Stimulated activated CD8-positive, alpha-beta memory T cell treated with anti-CD3 and anti-CD28 coated beads, Interleukin-15, amount 100 ng/mL, for 1 hour (primary cell): ENCODE measurements around the gene ISG15.

ENCODE experiments used
- DNase-seq: peaks from one replicate; pipeline ENCODE4 v3.0.0-alpha.2; 2020; ENCODE audit warnings: low read depth

ISG15 gene

DNA sequence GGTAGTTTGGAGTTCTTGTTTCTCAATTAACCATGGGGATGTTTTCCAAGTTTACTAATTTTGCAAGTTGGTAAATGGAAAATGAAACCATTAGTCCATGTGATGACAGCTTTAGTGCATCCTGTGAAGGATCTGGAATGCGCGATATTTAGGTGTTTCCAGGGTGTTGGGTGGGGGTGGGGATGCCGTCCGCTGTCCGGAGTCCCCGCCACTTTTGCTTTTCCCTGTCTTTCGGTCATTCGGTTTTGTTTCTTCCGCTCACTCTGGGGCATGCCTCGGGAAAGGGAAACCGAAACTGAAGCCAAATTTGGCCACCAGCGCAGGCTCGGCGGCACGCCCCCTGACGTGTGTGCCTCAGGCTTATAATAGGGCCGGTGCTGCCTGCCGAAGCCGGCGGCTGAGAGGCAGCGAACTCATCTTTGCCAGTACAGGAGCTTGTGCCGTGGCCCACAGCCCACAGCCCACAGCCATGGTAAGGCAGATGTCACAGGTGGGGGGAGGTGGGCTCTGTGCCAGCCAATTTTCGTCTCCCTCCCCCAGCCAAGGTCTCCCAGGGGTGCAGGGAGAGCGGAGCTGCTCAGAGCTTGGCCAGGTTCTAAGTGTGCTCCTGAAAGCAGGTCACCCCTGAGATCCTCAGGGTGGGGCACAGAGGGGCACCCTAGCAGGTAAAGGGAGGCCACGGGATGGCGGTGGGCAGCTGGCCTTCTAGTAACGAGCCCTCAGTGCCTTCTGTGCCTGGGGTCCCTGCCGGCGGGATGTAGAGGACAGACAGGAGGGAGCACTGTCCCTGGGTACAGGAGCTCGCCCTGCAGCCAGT is at the start of gene ISG15:
ISG15 (plus strand) TSS at position 393 of the 817 bp plus-strand sequence; CDS start at position 470, 77 bp downstream.
- DNase-seq, result peak; percentile 81

DNA sequence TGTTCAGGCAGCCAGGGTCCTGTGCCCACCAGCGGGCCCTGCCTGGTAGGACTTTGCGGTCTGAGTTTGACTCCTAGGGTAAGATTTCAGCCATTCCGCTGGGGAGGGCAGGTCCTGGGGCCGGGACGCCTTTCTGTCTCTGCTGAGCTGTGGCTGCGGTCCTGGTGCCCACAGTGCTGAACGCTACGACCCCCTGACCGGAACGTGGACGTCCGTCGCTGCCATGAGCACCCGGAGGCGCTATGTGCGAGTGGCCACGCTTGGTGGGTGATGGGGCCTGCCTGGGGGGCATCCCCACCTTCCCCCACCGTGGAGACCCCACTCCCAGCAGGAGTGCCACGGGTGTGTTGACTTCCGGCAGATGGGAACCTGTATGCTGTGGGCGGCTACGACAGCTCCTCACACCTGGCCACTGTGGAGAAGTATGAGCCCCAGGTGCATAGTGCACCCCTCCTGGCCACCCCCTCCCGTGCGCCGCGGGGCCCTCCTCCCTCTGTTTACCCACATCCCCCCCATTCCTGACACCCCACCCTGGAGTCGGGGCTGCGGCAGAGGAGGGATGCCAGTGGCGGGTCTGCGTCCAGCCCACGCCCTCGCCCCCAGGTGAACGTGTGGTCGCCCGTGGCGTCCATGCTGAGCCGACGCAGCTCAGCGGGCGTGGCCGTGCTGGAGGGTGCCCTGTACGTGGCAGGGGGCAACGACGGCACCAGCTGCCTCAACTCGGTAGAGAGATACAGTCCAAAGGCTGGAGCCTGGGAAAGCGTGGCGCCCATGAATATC is 49.4 kb upstream of the ISG15 start:
- DNase-seq, result no peak

DNA sequence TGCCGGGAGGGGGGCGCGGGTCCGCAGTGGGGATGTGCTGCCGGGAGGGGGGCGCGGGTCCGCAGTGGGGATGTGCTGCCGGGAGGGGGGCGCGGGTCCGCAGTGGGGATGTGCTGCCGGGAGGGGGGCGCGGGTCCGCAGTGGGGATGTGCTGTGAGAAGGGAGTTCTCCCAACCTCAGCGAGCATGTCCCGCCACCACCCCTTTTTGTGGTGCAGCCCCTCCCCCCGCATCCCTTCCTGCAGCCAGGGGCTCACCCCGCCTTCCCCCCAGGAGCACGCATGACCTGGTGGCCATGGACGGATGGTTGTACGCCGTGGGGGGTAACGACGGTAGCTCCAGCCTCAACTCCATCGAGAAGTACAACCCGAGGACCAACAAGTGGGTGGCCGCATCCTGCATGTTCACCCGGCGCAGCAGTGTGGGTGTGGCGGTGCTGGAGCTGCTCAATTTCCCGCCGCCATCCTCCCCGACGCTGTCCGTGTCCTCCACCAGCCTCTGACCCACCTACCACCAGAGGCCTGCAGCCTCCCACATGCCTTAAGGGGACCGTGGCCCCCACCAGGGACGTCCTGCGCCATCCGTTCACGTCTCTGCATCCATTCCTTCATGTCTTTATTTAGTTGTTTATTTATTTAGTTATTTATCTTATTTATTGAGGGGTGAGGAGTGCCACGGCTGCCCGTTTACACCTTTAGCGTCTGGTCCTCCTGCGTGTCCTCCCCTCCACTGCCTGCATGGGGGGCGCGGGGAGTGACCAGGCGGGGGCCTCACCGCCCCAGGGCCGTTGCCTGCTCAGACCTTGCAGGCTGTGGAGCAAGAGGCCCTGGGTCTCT is 48.4 kb upstream of the ISG15 start:
- no peak for DNase-seq

GRCh38 chr1:965526-966134 is 47.7 kb upstream of the ISG15 start:
- DNase-seq, result no peak

DNA sequence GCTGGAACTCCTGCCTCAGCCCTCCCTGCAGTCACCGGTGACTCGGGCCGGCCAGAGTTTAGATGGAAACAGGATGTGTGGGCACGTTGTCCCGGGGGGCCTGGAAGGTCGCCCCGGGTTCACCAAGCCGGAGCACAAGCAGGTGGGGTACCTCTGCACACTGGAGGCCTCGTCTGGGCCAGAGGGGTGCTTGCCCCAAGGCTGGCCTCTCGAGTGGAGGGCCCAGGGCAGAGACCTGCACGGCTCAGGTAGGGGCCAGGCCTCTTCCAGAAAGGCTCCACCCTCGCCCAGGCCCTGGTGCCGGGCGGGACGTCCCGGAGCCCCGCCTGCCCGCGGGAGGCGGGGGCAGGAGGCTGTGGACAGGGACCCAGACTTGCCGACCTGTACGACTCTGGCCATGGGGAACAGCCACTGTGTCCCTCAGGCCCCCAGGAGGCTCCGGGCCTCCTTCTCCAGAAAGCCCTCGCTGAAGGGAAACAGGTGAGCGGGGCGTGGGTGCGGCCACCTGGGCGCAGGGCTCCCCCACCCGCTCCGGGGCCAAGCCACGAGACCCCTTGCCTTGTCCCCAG is 47.1 kb upstream of the ISG15 start, which contains the start of gene PLEKHN1:
PLEKHN1 (plus strand) TSS at position 348 of the 569 bp plus-strand sequence; CDS start at position 398, 50 bp downstream.
- DNase-seq, result no peak

- peak; percentile 63 for DNase-seq
Observed at GRCh38 chr1:966704-967300, 46.5 kb upstream of the ISG15 start.

DNA sequence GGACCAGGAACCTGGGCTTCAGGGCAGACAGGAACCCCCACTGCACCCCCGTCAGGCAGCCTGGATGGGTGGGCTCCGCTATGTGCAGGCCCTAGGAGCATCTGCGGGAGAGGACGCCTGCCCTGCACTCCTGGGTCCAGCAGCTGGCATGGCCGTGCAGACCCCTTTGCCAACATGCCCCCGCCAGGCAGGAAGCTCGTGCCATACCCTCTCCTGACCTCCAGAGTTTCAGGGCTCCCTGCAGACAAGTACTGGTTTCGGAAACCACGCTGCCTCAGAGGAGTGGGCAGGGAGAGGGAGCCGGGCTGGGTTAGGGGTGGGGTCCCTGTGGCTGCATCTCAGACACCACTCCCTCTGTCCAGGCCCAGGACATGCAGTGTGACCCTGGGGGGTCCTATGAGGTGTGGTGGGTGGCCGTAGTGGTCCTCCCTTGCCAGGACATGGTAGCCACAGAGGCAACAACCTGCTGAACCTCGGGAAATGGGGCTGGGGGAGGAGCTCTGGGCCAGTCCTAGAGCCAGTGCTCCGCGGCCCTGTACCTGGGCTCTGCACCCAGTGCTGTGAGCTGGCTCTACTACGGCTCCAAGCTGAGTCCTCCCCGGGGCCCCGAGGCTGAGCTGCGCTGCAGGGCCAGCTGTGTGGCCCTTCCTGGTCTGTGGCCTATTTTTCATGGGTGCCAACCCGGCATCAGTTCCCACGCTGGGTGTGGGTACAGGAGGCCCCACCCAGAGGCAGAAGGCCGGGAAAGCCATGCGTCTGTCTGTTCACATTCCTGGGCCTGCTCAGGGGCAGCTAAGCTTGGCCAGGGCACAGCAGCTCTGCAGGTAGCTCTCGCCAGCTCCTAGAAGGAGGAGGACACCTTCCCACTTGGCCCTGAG is 45.6 kb upstream of the ISG15 start:
- no peak for DNase-seq

- no peak for DNase-seq
Observed at GRCh38 chr1:969260-969855, 43.9 kb upstream of the ISG15 start.

GRCh38 chr1:970242-970972 is 42.9 kb upstream of the ISG15 start:
- DNase-seq, result no peak

GRCh38 chr1:970973-971730 is 42.1 kb upstream of the ISG15 start:
- no peak for DNase-seq

- DNase-seq, result no peak
Observed at GRCh38 chr1:971751-972506, 41.4 kb upstream of the ISG15 start.

- no peak for DNase-seq
Observed at GRCh38 chr1:972726-973458, 40.4 kb upstream of the ISG15 start.

- DNase-seq, result no peak
Observed at GRCh38 chr1:973459-974292, 39.6 kb upstream of the ISG15 start.

DNA sequence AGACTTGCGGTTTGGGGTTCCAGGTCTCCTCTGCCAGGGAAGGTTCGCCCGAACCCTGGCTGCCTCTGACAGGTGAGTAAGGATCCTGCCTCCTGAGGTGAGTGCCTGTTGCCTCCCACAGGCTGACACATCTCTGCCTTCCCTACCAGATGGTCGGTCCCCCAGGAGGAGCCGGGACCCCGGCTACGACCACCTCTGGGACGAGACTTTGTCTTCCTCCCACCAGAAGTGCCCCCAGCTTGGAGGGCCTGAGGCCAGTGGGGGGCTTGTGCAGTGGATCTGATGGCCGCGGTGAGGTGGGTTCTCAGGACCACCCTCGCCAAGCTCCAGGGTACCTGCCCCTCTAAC is 39.0 kb upstream of the ISG15 start:
- DNase-seq, result no peak

DNA sequence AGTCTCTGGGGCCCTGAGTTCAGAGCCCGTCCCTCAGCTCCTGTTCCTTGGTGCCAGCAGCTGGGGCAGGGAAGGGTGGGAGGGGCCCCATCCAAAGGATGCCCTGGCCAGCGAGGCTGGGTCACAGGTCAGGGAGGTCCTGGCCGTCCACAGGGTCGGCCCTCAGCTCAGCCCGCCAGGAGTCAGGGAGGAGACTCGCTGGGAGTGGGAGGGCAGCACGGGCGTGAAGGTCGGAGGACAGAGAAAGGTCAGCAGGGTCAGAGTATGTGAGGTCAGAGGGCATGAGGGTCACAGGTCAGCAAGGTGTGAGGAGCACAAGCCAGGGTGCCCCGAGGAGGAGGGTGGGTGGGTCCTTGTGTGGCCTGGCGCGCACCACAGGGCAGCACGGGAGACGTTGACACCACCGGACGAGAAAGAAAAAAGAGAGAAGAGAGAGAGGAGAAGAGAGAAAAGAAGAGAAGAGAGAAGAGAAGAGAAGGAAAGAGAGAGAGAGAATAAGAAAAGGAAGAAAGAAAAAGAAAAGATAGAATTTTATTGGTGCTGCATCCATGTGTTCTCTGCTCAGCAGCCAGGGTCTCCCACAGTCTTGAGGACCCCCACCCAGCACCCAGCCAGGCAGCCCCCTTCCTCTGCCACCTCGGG is 38.5 kb upstream of the ISG15 start:
- no peak for DNase-seq
